ENCODE results near the gene RNF149.
A peak's percentile ranks its signal among the peaks of the same experiment; 100 is the strongest.

The RNF149 gene

GRCh38 chr2:101293544-101293943 lies 15.0 kb downstream of the RNF149 start:
- no peak for DNase-seq

GRCh38 chr2:101291973-101292372 lies 16.5 kb downstream of the RNF149 start:
- no peak for DNase-seq

- no peak for DNase-seq
These were observed 17.8 kb downstream of the RNF149 start for GRCh38 chr2:101290711-101291110.

GRCh38 chr2:101287303-101287702 lies 21.2 kb downstream of the RNF149 start:
- no peak for DNase-seq

GRCh38 chr2:101286684-101287083 lies 21.8 kb downstream of the RNF149 start:
- no peak for DNase-seq

- no peak for DNase-seq
These were observed 25.5 kb downstream of the RNF149 start for GRCh38 chr2:101282980-101283379.

GRCh38 chr2:101281482-101281881 lies 27.0 kb downstream of the RNF149 start:
- DNase-seq = no peak

GRCh38 chr2:101278925-101279324 lies 29.6 kb downstream of the RNF149 start:
- no peak for DNase-seq

- no peak for DNase-seq
These were observed 31.4 kb downstream of the RNF149 start for GRCh38 chr2:101277111-101277510.

GRCh38 chr2:101274142-101274541 lies 34.4 kb downstream of the RNF149 start:
- DNase-seq = no peak

GRCh38 chr2:101273056-101273455 lies 35.4 kb downstream of the RNF149 start:
- no peak for DNase-seq

GRCh38 chr2:101272045-101272784 lies 36.3 kb downstream of the RNF149 start:
- DNase-seq = peak; percentile 85

- no peak for DNase-seq
These were observed 37.7 kb downstream of the RNF149 start for GRCh38 chr2:101270700-101271259.

GRCh38 chr2:101267671-101268656 lies 40.5 kb downstream of the RNF149 start:
- DNase-seq = no peak

- DNase-seq = no peak
These were observed 42.5 kb downstream of the RNF149 start for GRCh38 chr2:101265893-101266499.

- peak; percentile 34 for DNase-seq
These were observed 44.1 kb downstream of the RNF149 start for GRCh38 chr2:101264360-101264939.

GRCh38 chr2:101263377-101263800 lies 45.1 kb downstream of the RNF149 start:
- DNase-seq = no peak

GRCh38 chr2:101262142-101262541 lies 46.4 kb downstream of the RNF149 start:
- DNase-seq = no peak

GRCh38 chr2:101258804-101259203 lies 49.7 kb downstream of the RNF149 start:
- DNase-seq = no peak

GRCh38 chr2:101256316-101256715 lies 52.2 kb downstream of the RNF149 start:
- DNase-seq = no peak

- no peak for DNase-seq
These were observed 53.0 kb downstream of the RNF149 start for GRCh38 chr2:101255501-101255900.

- no peak for DNase-seq
These were observed 54.6 kb downstream of the RNF149 start for GRCh38 chr2:101253703-101254450.

Data from activated CD4-positive, alpha-beta T cell treated with anti-CD3 and anti-CD28 coated beads, Interleukin-2, Interleukin-6, amounts not matched to agents 100 ng/mL and 50 ng/mL, durations not matched to agents 16 hours and 8 hours (primary cell).